K562 (cell line): Measurements from ENCODE around the gene SMAP2. TPM values are rescaled to one million over a fixed set of nuclear protein-coding genes. Genes with fewer than 3 reads are reported as not detected.
A peak's percentile ranks its signal among the peaks of the same experiment; 100 is the strongest.

Experiments
- ATF7 ChIP-seq: fragments of 450-650 bp; IDR thresholded peaks from 2 replicates; pipeline ENCODE4 v1.7.1; 2014; ENCODE audit warnings: mild to moderate bottlenecking, moderate library complexity
- CBX1 ChIP-seq: sonication (generic); IDR thresholded peaks from 2 replicates; pipeline ENCODE4 v1.6.1; 2016; ENCODE audit warnings: antibody characterized with exemption, low read depth, mild to moderate bottlenecking
- CBX3 ChIP-seq, 2 experiments: IDR thresholded peaks; 1 replicate in 1 of 2; 2 replicates in 1 of 2; pipeline ENCODE4 v1.6.1; 2012; ENCODE audit warnings: inconsistent platforms in 2 of 2, low read length in 2 of 2, borderline replicate concordance in 1 of 2, control low read depth in 1 of 2
- EP400 ChIP-seq: fragments of 450-650 bp; IDR thresholded peaks from 2 replicates; pipeline ENCODE4 v1.6.1; 2017; ENCODE audit warnings: antibody characterized with exemption, mild to moderate bottlenecking, moderate library complexity
- ESRRB ChIP-seq: fragments of 250-450 bp; sonication (Bioruptor Pico); IDR thresholded peaks from 2 replicates; pipeline ENCODE4 v1.5.0; 2020; ENCODE audit warnings: mild to moderate bottlenecking, moderate library complexity, borderline replicate concordance
- FUS ChIP-seq: fragments of 200-400 bp; formaldehyde crosslinking; optimal IDR thresholded peaks from 2 replicates; pipeline ENCODE3; 2017; ENCODE audit warnings: low read depth, low read length
- GTF2E2 ChIP-seq: fragments of 200-800 bp; sonication (Bioruptor generic); IDR thresholded peaks from 2 replicates; pipeline ENCODE4 v1.6.1; 2016; ENCODE audit warnings: missing genetic modification characterization, missing compliant biosample characterization
- MTA3 ChIP-seq: fragments of 450-650 bp; formaldehyde crosslinking; IDR thresholded peaks from 2 replicates; pipeline ENCODE4 v1.6.1; 2017; ENCODE audit warnings: mild to moderate bottlenecking, borderline replicate concordance
- NFIC ChIP-seq: fragments of 450-650 bp; IDR thresholded peaks from 2 replicates; pipeline ENCODE4 v1.6.1; 2017; ENCODE audit warnings: mild to moderate bottlenecking, inconsistent platforms
- NR2C1 ChIP-seq, 2 experiments: fragments of 450-650 bp; IDR thresholded peaks; 2 replicates each; pipeline ENCODE4 v1.6.1; 2017; ENCODE audit warnings: mild to moderate bottlenecking in 2 of 2, antibody characterized with exemption in 1 of 2, inconsistent platforms in 1 of 2, missing compliant biosample characterization in 1 of 2, missing genetic modification characterization in 1 of 2
- TEAD4 ChIP-seq, 2 experiments: sonication (generic) in 1 of 2; formaldehyde crosslinking in 1 of 2; IDR thresholded peaks; 2 replicates each; pipeline versions ENCODE4 v1.6.1 to v1.8.0; 2012 to 2022; ENCODE audit warnings: borderline replicate concordance in 1 of 2, inconsistent platforms in 1 of 2, low read length in 1 of 2, mild to moderate bottlenecking in 1 of 2, missing genetic modification reagents in 1 of 2
- TGIF2 ChIP-seq: sonication (generic); formaldehyde crosslinking; IDR thresholded peaks from 2 replicates; pipeline ENCODE4 v1.8.1; 2022; ENCODE audit warnings: mild to moderate bottlenecking, missing genetic modification reagents, moderate library complexity
- TRIM24 ChIP-seq, 2 experiments: fragments of 450-650 bp; IDR thresholded peaks; 2 replicates each; pipeline ENCODE4 v1.6.1; 2016
- TRIM28 ChIP-seq: fragments of 450-650 bp; IDR thresholded peaks from 2 replicates; pipeline ENCODE4 v1.6.1; 2017
- XRCC3 ChIP-seq: fragments of 450-650 bp; IDR thresholded peaks from 2 replicates; pipeline ENCODE4 v1.6.1; 2017; ENCODE audit warnings: mild to moderate bottlenecking, moderate library complexity
- ZEB2 ChIP-seq: fragments of 450-650 bp; IDR thresholded peaks from 2 replicates; pipeline ENCODE4 v1.6.1; 2016
- ZNF445 ChIP-seq: fragments of 250-450 bp; sonication (Bioruptor Pico); IDR thresholded peaks from 2 replicates; pipeline ENCODE4 v1.4.0; 2020; ENCODE audit warnings: low read depth, mild to moderate bottlenecking, moderate library complexity
- polyA plus RNA-seq, 8 experiments: library from polyadenylated mRNA; depleted of rRNA in 4 of 8; stranded (reverse) in 5 of 8; unstranded in 3 of 8; fragments of >200 nt; fragmentation: Nextera tagmentation in 2 of 8; fragmentation: Illumina TruSeq in 1 of 8; extraction: Ambion mirVana in 2 of 8; extraction: Trizol in 1 of 8; gene quantifications; 2 replicates each; pipeline versions ENCODE4 v1.2.1 to v1.2.3, GENCODE V29; 2011 to 2014; ENCODE audit warnings: inconsistent platforms in 1 of 8, missing spikeins in 1 of 8
- total RNA-seq, 7 experiments: library from RNA; depleted of rRNA in 6 of 7; stranded (reverse); fragments of >200 nt in 6 of 7; fragmentation: Illumina TruSeq in 2 of 7; extraction: Trizol in 2 of 7; gene quantifications; 2 replicates each; pipeline versions ENCODE4 v1.2.1 to v1.2.3, GENCODE V29; 2011 to 2021; ENCODE audit warnings: low replicate concordance in 1 of 7
- TF ChIP-seq, protein P1 (sequence below): sonication (generic); formaldehyde crosslinking; IDR thresholded peaks from 2 replicates; pipeline ENCODE4 v1.8.1; 2023; ENCODE audit warnings: mild to moderate bottlenecking, missing genetic modification reagents
- TF ChIP-seq, protein P2 (sequence below): fragments of 250-450 bp; sonication (Bioruptor Pico); IDR thresholded peaks from 2 replicates; pipeline ENCODE4 v1.5.1; 2021; ENCODE audit warnings: mild to moderate bottlenecking
- TF ChIP-seq, protein P3 (sequence below): sonication (generic); formaldehyde crosslinking; IDR thresholded peaks from 2 replicates; pipeline ENCODE4 v1.8.0; 2023; ENCODE audit warnings: mild to moderate bottlenecking, missing genetic modification reagents

The SMAP2 gene
- total and polyA plus RNA-seq, 9 of the 15 experiments (the other 6 are each of a cell fraction or from before 2014, with no cell fraction given): 38.7 to 212 (median 94.1) TPM

DNA sequence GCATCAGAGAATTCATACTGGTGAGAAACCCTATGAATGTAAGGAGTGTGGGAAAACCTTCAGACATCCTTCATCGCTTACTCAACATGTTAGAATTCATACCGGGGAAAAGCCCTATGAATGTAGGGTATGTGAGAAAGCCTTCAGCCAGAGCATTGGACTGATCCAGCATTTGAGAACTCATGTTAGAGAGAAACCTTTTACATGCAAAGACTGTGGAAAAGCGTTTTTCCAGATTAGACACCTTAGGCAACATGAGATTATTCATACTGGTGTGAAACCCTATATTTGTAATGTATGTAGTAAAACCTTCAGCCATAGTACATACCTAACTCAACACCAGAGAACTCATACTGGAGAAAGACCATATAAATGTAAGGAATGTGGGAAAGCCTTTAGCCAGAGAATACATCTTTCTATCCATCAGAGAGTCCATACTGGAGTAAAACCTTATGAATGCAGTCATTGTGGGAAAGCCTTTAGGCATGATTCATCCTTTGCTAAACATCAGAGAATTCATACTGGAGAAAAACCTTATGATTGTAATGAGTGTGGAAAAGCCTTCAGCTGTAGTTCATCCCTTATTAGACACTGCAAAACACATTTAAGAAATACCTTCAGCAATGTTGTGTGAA lies 89.5 kb downstream of the SMAP2 start (continued):
- no peak for TF ChIP-seq ESRRB
- peak; percentile 99 for TF ChIP-seq TRIM28
- TF ChIP-seq TEAD4 (IDR thresholded peaks at IDR 0.05; ENCODE audit: low read length): peak; percentile 17; the same call in 1 of the 2 replicates
- TF ChIP-seq TEAD4 (CRISPR knock-in tag; IDR thresholded peaks at IDR 0.05; ENCODE audit: borderline replicate concordance): no peak
- TF ChIP-seq ATF7: peak; percentile 42; the same call in 1 of the 2 replicates
- TF ChIP-seq NFIC: no peak
- TF ChIP-seq, protein P1, sequence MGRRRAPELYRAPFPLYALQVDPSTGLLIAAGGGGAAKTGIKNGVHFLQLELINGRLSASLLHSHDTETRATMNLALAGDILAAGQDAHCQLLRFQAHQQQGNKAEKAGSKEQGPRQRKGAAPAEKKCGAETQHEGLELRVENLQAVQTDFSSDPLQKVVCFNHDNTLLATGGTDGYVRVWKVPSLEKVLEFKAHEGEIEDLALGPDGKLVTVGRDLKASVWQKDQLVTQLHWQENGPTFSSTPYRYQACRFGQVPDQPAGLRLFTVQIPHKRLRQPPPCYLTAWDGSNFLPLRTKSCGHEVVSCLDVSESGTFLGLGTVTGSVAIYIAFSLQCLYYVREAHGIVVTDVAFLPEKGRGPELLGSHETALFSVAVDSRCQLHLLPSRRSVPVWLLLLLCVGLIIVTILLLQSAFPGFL (CRISPR knock-in tag): no peak
- no peak for TF ChIP-seq GTF2E2 (tag)
- peak in 1 of 2 experiments; percentile 88; a peak in 2 of 4 replicates for TF ChIP-seq TRIM24 (IDR thresholded peaks at IDR 0.05)
- peak; percentile 58; the same call in 1 of the 2 replicates for TF ChIP-seq CBX1
- 0 out of 2 replicates have a peak, but pooled peaks have one; percentile 22 for TF ChIP-seq EP400
- TF ChIP-seq ZNF445 (CRISPR knock-in tag): peak; percentile 16; the same call in 1 of the 2 replicates
- TF ChIP-seq, protein P2, sequence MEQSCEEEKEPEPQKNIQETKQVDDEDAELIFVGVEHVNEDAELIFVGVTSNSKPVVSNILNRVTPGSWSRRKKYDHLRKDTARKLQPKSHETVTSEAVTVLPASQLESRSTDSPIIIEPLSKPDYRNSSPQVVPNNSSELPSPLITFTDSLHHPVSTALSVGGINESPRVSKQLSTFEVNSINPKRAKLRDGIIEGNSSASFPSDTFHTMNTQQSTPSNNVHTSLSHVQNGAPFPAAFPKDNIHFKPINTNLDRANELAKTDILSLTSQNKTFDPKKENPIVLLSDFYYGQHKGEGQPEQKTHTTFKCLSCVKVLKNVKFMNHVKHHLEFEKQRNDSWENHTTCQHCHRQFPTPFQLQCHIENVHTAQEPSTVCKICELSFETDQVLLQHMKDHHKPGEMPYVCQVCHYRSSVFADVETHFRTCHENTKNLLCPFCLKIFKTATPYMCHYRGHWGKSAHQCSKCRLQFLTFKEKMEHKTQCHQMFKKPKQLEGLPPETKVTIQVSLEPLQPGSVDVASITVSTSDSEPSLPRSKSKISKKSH: peak; percentile 15; the same call in 1 of the 2 replicates
- TF ChIP-seq, protein P3, sequence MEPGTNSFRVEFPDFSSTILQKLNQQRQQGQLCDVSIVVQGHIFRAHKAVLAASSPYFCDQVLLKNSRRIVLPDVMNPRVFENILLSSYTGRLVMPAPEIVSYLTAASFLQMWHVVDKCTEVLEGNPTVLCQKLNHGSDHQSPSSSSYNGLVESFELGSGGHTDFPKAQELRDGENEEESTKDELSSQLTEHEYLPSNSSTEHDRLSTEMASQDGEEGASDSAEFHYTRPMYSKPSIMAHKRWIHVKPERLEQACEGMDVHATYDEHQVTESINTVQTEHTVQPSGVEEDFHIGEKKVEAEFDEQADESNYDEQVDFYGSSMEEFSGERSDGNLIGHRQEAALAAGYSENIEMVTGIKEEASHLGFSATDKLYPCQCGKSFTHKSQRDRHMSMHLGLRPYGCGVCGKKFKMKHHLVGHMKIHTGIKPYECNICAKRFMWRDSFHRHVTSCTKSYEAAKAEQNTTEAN (CRISPR knock-in tag): no peak
- TF ChIP-seq XRCC3: peak; percentile 97
- TF ChIP-seq CBX3 (IDR thresholded peaks at IDR 0.05; ENCODE audit: borderline replicate concordance in 1 of 2, low read length in 2 of 2): peak in 1 of 2 experiments; percentile 90; a peak in 1 of 3 replicates
- TF ChIP-seq NR2C1 (IDR thresholded peaks at IDR 0.05): 0 out of 2 replicates have a peak, but pooled peaks have one; percentile 13
- no peak for TF ChIP-seq NR2C1 (tag; IDR thresholded peaks at IDR 0.05)
- no peak for TF ChIP-seq TGIF2 (CRISPR knock-in tag)
- 0 out of 2 replicates have a peak, but pooled peaks have one; percentile 71 for TF ChIP-seq MTA3
- TF ChIP-seq FUS: no peak
- peak; percentile 72; the same call in 1 of the 2 replicates for TF ChIP-seq ZEB2
